HepG2 (cell line): ENCODE data around the gene SLC22A31. TPM values are rescaled to one million over a fixed set of nuclear protein-coding genes. Genes with fewer than 3 reads are reported as not detected.

ENCODE experiments used
- GTF3A ChIP-seq: sonication (generic); formaldehyde crosslinking; conservative IDR thresholded peaks from 2 replicates; pipeline ENCODE4 v1.4.0; 2020; ENCODE audit warnings: mild to moderate bottlenecking, missing genetic modification reagents
- HOXA3 ChIP-seq: sonication (generic); formaldehyde crosslinking; IDR thresholded peaks from 2 replicates; pipeline ENCODE4 v1.5.0; 2020; ENCODE audit warnings: missing genetic modification reagents
- LCORL ChIP-seq, 2 experiments: fragments of 450-650 bp in 1 of 2; sonication (generic) in 1 of 2; formaldehyde crosslinking in 1 of 2; IDR thresholded peaks; 2 replicates each; pipeline versions ENCODE4 v1.5.0 to v1.6.1; 2017 to 2020; ENCODE audit warnings: antibody characterized with exemption in 1 of 2, missing genetic modification reagents in 1 of 2
- MATR3 ChIP-seq: sonication (generic); formaldehyde crosslinking; IDR thresholded peaks from 2 replicates; pipeline ENCODE4 v1.4.0; 2020; ENCODE audit warnings: missing genetic modification reagents
- PHF8 ChIP-seq: sonication (generic); formaldehyde crosslinking; IDR thresholded peaks from 2 replicates; pipeline ENCODE4 v1.5.0; 2020; ENCODE audit warnings: missing genetic modification reagents
- TBX3 ChIP-seq: fragments of 450-650 bp; IDR thresholded peaks from 2 replicates; pipeline ENCODE4 v1.6.1; 2017; ENCODE audit warnings: antibody characterized with exemption, mild to moderate bottlenecking, inconsistent platforms, borderline replicate concordance
- ZBTB33 ChIP-seq: sonication (generic); formaldehyde crosslinking; IDR thresholded peaks from 2 replicates; pipeline ENCODE4 v1.4.0; 2020; ENCODE audit warnings: missing genetic modification reagents
- ZNF253 ChIP-seq: sonication (generic); formaldehyde crosslinking; IDR thresholded peaks from 2 replicates; pipeline ENCODE4 v1.8.0; 2022; ENCODE audit warnings: mild to moderate bottlenecking, missing genetic modification reagents, borderline replicate concordance
- polyA plus RNA-seq, 8 experiments: library from polyadenylated mRNA; depleted of rRNA in 3 of 8; stranded (reverse) in 7 of 8; unstranded in 1 of 8; fragments of >200 nt; fragmentation: Illumina TruSeq in 4 of 8; extraction: Trizol in 4 of 8; gene quantifications; 2 replicates each; pipeline versions ENCODE4 v1.2.1 to v1.2.3, GENCODE V29; 2011 to 2016; ENCODE audit warnings: low read depth in 4 of 8, missing spikeins in 1 of 8, mixed read lengths in 1 of 8; ENCODE audit not compliant: insufficient read depth in 1 of 8
- total RNA-seq, 5 experiments: library from RNA; depleted of rRNA; stranded (reverse); fragments of >200 nt; fragmentation: Illumina TruSeq; extraction: Trizol; gene quantifications; 2 replicates each; pipeline ENCODE4 v1.2.3, GENCODE V29; 2016; ENCODE audit warnings: low read depth in 1 of 5
- TF ChIP-seq, protein P1 (sequence below): IDR thresholded peaks from 2 replicates; pipeline ENCODE4 v1.6.1; 2016; ENCODE audit warnings: missing compliant biosample characterization, missing genetic modification reagents, borderline replicate concordance
- TF ChIP-seq, protein P2 (sequence below): fragments of 450-650 bp; IDR thresholded peaks from 2 replicates; pipeline ENCODE4 v1.6.1; 2016
- TF ChIP-seq, protein P3 (sequence below): sonication (generic); formaldehyde crosslinking; IDR thresholded peaks from 2 replicates; pipeline ENCODE4; 2020; ENCODE audit warnings: missing genetic modification reagents, mild to moderate bottlenecking, borderline replicate concordance

The SLC22A31 gene
- total and polyA plus RNA-seq, 2 of the 13 experiments (the other 11 are each of a cell fraction or from before 2014, with no cell fraction given), result 67.3 to 83.3 TPM

- peak; percentile 68; the same call in 1 of the 2 replicates for TF ChIP-seq ZBTB33 (CRISPR knock-in tag)
- TF ChIP-seq, protein P1, sequence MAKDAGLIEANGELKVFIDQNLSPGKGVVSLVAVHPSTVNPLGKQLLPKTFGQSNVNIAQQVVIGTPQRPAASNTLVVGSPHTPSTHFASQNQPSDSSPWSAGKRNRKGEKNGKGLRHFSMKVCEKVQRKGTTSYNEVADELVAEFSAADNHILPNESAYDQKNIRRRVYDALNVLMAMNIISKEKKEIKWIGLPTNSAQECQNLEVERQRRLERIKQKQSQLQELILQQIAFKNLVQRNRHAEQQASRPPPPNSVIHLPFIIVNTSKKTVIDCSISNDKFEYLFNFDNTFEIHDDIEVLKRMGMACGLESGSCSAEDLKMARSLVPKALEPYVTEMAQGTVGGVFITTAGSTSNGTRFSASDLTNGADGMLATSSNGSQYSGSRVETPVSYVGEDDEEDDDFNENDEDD, result 0 out of 2 replicates have a peak, but pooled peaks have one; percentile 18
- TF ChIP-seq PHF8 (CRISPR knock-in tag), result 0 out of 2 replicates have a peak, but pooled peaks have one; percentile 2
- TF ChIP-seq MATR3 (CRISPR knock-in tag), result no peak
- TF ChIP-seq GTF3A (CRISPR knock-in tag), result no peak
- TF ChIP-seq, protein P2, sequence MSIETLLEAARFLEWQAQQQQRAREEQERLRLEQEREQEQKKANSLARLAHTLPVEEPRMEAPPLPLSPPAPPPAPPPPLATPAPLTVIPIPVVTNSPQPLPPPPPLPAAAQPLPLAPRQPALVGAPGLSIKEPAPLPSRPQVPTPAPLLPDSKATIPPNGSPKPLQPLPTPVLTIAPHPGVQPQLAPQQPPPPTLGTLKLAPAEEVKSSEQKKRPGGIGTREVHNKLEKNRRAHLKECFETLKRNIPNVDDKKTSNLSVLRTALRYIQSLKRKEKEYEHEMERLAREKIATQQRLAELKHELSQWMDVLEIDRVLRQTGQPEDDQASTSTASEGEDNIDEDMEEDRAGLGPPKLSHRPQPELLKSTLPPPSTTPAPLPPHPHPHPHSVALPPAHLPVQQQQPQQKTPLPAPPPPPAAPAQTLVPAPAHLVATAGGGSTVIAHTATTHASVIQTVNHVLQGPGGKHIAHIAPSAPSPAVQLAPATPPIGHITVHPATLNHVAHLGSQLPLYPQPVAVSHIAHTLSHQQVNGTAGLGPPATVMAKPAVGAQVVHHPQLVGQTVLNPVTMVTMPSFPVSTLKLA, result peak; percentile 95
- TF ChIP-seq ZNF253 (CRISPR knock-in tag), result no peak
- TF ChIP-seq, protein P3, sequence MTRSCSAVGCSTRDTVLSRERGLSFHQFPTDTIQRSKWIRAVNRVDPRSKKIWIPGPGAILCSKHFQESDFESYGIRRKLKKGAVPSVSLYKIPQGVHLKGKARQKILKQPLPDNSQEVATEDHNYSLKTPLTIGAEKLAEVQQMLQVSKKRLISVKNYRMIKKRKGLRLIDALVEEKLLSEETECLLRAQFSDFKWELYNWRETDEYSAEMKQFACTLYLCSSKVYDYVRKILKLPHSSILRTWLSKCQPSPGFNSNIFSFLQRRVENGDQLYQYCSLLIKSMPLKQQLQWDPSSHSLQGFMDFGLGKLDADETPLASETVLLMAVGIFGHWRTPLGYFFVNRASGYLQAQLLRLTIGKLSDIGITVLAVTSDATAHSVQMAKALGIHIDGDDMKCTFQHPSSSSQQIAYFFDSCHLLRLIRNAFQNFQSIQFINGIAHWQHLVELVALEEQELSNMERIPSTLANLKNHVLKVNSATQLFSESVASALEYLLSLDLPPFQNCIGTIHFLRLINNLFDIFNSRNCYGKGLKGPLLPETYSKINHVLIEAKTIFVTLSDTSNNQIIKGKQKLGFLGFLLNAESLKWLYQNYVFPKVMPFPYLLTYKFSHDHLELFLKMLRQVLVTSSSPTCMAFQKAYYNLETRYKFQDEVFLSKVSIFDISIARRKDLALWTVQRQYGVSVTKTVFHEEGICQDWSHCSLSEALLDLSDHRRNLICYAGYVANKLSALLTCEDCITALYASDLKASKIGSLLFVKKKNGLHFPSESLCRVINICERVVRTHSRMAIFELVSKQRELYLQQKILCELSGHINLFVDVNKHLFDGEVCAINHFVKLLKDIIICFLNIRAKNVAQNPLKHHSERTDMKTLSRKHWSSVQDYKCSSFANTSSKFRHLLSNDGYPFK (CRISPR knock-in tag), result no peak
- 0 out of 2 replicates have a peak, but pooled peaks have one; percentile 18 for TF ChIP-seq TBX3
- 0 out of 2 replicates have a peak, but pooled peaks have one; percentile 14 for TF ChIP-seq HOXA3
- TF ChIP-seq LCORL (IDR thresholded peaks at IDR 0.05), result no peak
- 0 out of 2 replicates have a peak, but pooled peaks have one; percentile 25 for TF ChIP-seq LCORL (CRISPR knock-in tag; IDR thresholded peaks at IDR 0.05)
Measured at GRCh38 chr16:89161763-89162713, 38.3 kb downstream of the SLC22A31 start (continued).
